GM20000 (cell line): Measurements from ENCODE around the gene DDX5.

Source experiments
- DNase-seq: peaks from one replicate; pipeline ENCODE4 v3.0.0; 2012; ENCODE audit warnings: low spot score
- CTCF ChIP-seq: IDR thresholded peaks from 2 replicates; pipeline ENCODE4 v1.5.1; 2012; ENCODE audit warnings: mild to moderate bottlenecking, control low read depth; ENCODE audit errors: extremely low read depth, missing control alignments

Gene DDX5

GRCh38 chr17:64459284-64459747, 46.8 kb downstream of the DDX5 start:
- DNase-seq, result no peak
- no peak for TF ChIP-seq CTCF

- no peak for DNase-seq
- TF ChIP-seq CTCF, result no peak
Measured at GRCh38 chr17:64458756-64459155, 47.3 kb downstream of the DDX5 start.

- no peak for DNase-seq
- TF ChIP-seq CTCF, result no peak
Measured at GRCh38 chr17:64457156-64457555, 48.9 kb downstream of the DDX5 start.

GRCh38 chr17:64455993-64456885, 49.9 kb downstream of the DDX5 start:
- no peak for TF ChIP-seq CTCF
- peak; percentile 46 for DNase-seq

GRCh38 chr17:64449545-64449944, 56.5 kb downstream of the DDX5 start:
- TF ChIP-seq CTCF, result no peak
- no peak for DNase-seq

GRCh38 chr17:64448665-64449512, 57.2 kb downstream of the DDX5 start, which contains the start of gene MILR1:
Gene MILR1 (plus strand): TSS chr17:64449115. CDS start chr17:64449169, 54 bp downstream.
- no peak for TF ChIP-seq CTCF
- DNase-seq, result peak; percentile 50
